Measurements from ENCODE around the gene GPATCH11.

Gene GPATCH11

DNA sequence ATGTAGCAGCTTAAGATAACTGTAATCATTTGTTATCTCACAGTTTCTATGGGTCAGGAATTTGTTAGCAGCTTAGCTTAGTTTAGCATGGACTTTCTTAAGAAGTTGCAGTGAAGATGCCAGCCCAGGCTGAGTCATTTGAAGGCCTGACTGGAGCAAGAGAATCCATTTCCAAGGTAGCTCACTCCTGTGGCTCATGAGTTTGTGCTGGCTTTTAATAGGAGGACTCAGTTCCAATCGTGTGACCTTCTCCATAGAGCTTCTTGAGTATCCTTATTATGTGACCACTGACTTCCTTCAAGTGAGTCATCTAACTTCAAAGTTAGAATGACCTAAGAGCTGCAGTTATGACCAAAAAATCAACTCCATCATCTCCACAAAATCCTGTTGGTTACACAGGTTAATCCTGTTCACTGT is 1.4 kb downstream of the GPATCH11 start:
- DNase-seq (ENCODE audit: low read depth) = no peak
- TF ChIP-seq, protein P1, sequence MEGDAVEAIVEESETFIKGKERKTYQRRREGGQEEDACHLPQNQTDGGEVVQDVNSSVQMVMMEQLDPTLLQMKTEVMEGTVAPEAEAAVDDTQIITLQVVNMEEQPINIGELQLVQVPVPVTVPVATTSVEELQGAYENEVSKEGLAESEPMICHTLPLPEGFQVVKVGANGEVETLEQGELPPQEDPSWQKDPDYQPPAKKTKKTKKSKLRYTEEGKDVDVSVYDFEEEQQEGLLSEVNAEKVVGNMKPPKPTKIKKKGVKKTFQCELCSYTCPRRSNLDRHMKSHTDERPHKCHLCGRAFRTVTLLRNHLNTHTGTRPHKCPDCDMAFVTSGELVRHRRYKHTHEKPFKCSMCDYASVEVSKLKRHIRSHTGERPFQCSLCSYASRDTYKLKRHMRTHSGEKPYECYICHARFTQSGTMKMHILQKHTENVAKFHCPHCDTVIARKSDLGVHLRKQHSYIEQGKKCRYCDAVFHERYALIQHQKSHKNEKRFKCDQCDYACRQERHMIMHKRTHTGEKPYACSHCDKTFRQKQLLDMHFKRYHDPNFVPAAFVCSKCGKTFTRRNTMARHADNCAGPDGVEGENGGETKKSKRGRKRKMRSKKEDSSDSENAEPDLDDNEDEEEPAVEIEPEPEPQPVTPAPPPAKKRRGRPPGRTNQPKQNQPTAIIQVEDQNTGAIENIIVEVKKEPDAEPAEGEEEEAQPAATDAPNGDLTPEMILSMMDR (IDR thresholded peaks at IDR 0.05; ENCODE audit: insufficient read depth, low read depth, low read length, missing control alignments) = no peak
- peak overlapping the region; percentile 62 for H3K4me3 ChIP-seq (ENCODE audit: low read depth, low read length)

DNA sequence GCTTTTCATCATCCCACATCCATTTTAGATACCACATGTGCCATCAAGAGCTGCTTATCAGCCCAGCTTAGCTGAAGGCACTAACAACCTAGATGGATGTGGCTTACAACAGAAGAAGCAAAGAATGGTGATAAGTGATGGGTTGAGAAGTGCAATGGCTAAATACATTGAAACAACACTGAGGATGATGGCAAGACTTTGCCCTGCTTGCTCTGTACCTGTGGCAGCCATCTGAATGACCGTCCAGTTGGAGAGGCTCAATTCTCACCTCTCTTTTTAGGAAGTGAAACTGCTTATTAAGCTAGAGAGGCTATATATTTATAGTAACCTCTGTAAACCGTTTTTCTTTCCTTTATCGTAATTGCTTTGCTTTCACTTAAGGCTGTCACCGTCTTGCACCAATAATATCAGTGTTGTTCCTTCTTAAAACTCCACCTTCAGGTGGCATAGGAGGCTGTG is 5.7 kb downstream of the GPATCH11 start:
- peak; percentile 82 for DNase-seq (ENCODE audit: low read depth)
- H3K4me3 ChIP-seq (ENCODE audit: low read depth, low read length) = no peak overlapping the region
- TF ChIP-seq, protein P1 (IDR thresholded peaks at IDR 0.05; ENCODE audit: insufficient read depth, low read depth, low read length, missing control alignments) = no peak

DNA sequence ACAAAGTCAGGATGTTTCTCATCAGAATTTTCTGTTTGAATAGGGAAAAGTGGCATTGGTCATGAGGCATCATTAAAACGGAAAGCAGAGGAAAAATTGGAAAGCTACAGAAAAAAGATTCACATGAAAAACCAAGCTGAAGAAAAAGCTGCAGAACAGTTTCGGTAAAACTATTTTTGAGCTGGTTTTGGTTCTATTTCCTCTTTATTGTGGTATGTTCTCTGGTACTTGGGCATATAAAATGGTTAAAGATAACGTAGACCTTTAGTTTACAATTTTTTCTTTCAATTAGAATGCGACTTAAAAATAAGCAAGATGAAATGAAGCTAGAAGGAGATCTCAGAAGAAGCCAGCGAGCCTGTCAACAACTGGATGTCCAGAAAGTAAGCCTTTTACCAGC is 7.6 kb downstream of the GPATCH11 start:
- TF ChIP-seq, protein P1 (IDR thresholded peaks at IDR 0.05; ENCODE audit: insufficient read depth, low read depth, low read length, missing control alignments) = no peak
- H3K4me3 ChIP-seq (ENCODE audit: low read depth, low read length) = peak overlapping the region; percentile 43
- peak; percentile 75 for DNase-seq (ENCODE audit: low read depth)

DNA sequence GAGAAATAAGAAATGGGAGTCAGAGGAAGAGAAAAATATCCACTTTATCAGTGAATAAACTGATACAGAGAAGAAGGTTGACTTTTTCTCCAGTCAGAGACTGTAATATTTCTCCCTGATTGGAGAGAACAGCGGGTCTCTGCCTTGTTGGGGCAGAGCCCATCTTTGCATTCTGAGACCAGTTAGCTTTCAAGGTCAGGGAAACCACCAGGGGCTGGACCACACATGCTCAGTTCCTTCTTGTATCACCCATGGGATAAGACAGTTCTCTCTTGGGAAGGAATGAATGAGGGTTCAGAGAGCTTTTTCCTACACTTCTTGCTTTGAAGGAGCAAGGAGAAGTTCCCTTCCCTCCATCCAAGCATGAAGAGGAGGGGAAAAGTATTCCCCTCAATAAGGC is 12.2 kb downstream of the GPATCH11 start:
- no peak for DNase-seq (ENCODE audit: low read depth)
- TF ChIP-seq, protein P1 (IDR thresholded peaks at IDR 0.05; ENCODE audit: insufficient read depth, low read depth, low read length, missing control alignments) = no peak
- H3K4me3 ChIP-seq (ENCODE audit: low read depth, low read length) = no peak overlapping the region

DNA sequence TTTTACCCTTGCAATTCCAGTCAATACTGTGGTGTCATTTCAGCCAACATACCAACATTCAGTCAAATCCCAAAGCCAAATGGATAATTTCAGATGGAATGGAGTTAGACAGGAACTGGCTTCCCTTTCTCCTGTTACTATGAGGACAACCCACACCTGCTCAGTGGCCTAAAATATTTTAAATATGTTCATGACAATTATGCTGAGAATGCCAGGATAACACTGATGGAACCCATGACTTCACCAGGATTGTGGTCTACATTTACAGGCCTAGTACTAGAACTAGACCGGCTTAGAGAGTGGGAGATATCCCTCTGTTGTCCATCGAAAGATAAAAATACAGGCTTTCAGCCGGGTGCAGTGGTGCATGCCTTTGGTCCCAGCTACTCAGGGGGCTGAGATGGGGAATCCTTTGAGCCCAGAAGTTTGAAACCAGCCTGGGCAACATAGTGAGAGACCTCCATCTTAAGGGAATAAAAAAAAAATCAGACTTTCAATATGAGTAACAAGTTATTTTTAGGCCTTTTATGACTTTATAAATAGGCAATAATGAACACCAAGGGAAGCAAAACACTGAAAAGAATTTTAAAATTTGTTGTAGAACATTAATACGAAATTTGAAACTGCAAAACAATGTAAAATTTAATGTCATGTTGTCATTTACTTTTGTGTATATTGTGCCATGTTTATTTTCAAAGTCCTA is 14.2 kb downstream of the GPATCH11 start:
- DNase-seq (ENCODE audit: low read depth) = no peak
- no peak overlapping the region for H3K4me3 ChIP-seq (ENCODE audit: low read depth, low read length)
- TF ChIP-seq, protein P1 (IDR thresholded peaks at IDR 0.05; ENCODE audit: insufficient read depth, low read depth, low read length, missing control alignments) = no peak

DNA sequence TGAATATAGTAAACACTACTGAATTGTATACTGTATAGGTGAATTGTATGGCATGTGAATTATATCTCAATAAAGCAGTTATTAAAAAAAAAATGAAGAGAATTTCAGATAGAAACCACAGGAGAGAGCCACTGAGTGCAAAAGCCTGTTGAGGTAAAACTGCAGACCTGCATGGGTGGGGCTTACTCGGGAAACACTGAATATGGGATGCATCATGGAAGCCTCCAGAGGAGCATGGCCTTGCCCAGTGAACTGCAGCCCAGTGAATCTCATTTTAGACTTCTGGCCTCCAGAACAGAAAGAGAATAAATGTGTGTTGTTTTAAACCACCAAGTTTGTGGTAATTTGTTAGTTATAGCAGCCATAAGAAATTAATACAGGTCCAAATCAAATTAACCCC is 15.7 kb downstream of the GPATCH11 start:
- no peak for DNase-seq (ENCODE audit: low read depth)
- TF ChIP-seq, protein P1 (IDR thresholded peaks at IDR 0.05; ENCODE audit: insufficient read depth, low read depth, low read length, missing control alignments) = no peak
- no peak overlapping the region for H3K4me3 ChIP-seq (ENCODE audit: low read depth, low read length)

DNA sequence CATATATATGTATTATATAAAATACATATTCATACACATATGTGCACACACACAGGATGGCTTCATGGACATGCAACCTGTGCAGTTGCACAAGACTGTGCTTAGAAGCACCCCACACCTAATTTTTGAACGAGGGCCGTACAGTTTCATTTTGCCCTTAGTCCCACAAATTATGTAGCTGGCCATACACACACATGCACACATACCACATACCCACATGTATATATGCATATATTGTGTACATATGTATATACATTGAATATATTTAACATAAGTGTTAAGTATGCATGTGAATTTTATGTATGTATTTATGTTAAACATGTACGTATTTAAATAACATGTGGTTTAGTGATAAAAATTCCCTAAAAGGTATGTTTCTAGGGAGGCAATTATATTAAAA is 18.3 kb downstream of the GPATCH11 start:
- H3K4me3 ChIP-seq (ENCODE audit: low read depth, low read length) = no peak overlapping the region
- TF ChIP-seq, protein P1 (IDR thresholded peaks at IDR 0.05; ENCODE audit: insufficient read depth, low read depth, low read length, missing control alignments) = no peak
- DNase-seq (ENCODE audit: low read depth) = no peak
